Stimulated activated memory B cell treated with anti-CD40 and anti-IgM and Interleukin-4, amounts not matched to agents 10 μg/mL and 1 μg/mL and 100 μg/mL, for 72 hours (primary cell): ENCODE data around the gene ARMC2.

Experiments used
- ATAC-seq: fragments of 150-1000 bp; cut with Tn5 transposase; 2 replicates; pipeline ENCODE4 v1.10.0; 2021
- H3K27ac Mint-ChIP-seq: one replicate; pipeline ENCODE4 v1.8.0; 2022; ENCODE audit warnings: mild to moderate bottlenecking, mixed read lengths
- H3K27me3 Mint-ChIP-seq: one replicate; pipeline ENCODE4 v1.8.0; 2022; ENCODE audit warnings: mixed read lengths
- H3K36me3 Mint-ChIP-seq: one replicate; pipeline ENCODE4 v1.8.0; 2022; ENCODE audit warnings: mixed read lengths
- H3K4me1 Mint-ChIP-seq: one replicate; pipeline ENCODE4 v1.8.0; 2022; ENCODE audit warnings: mixed read lengths
- H3K4me3 Mint-ChIP-seq: one replicate; pipeline ENCODE4 v1.8.0; 2022; ENCODE audit warnings: mild to moderate bottlenecking, moderate library complexity, mixed read lengths
- H3K9me3 Mint-ChIP-seq: one replicate; pipeline ENCODE4 v1.8.0; 2022; ENCODE audit warnings: mixed read lengths

Gene ARMC2

GRCh38 chr6:108848116-108848868 is at the start of gene ARMC2:
TSS of gene ARMC2 (plus strand) at chr6:108848422. CDS start at chr6:108854268, 5,846 bp downstream.
- H3K4me1 Mint-ChIP-seq = peaks cover 15% of the 10 kb centered on the region
- peak within 1 kb of the TSS; percentile 83 for H3K4me3 Mint-ChIP-seq
- no peaks in the 10 kb centered on the region for H3K27me3 Mint-ChIP-seq
- H3K27ac Mint-ChIP-seq = peak within 1 kb of the TSS; percentile 75
- H3K9me3 Mint-ChIP-seq = no peaks in the 10 kb centered on the region
- no peaks in the 10 kb centered on the region for H3K36me3 Mint-ChIP-seq
- ATAC-seq = peak; percentile 98

- Mint-ChIP-seq H3K27ac (no peak overlapping the region), H3K36me3 (no peaks in the 10 kb centered on the region), H3K4me1 (peaks cover 17% of the 10 kb centered on the region), H3K4me3 (no peak overlapping the region), H3K27me3 (peaks cover 15% of the 10 kb centered on the region), H3K9me3 (no peaks in the 10 kb centered on the region)
- no peak for ATAC-seq
Measured at GRCh38 chr6:108798670-108799353, 49.4 kb upstream of the ARMC2 start.

GRCh38 chr6:108799354-108799717 is 48.9 kb upstream of the ARMC2 start:
- H3K36me3 Mint-ChIP-seq = no peaks in the 10 kb centered on the region
- H3K9me3 Mint-ChIP-seq = no peaks in the 10 kb centered on the region
- peaks cover 15% of the 10 kb centered on the region for H3K27me3 Mint-ChIP-seq
- H3K27ac Mint-ChIP-seq = no peak overlapping the region
- H3K4me1 Mint-ChIP-seq = peaks cover 17% of the 10 kb centered on the region
- no peak overlapping the region for H3K4me3 Mint-ChIP-seq
- no peak for ATAC-seq

DNA sequence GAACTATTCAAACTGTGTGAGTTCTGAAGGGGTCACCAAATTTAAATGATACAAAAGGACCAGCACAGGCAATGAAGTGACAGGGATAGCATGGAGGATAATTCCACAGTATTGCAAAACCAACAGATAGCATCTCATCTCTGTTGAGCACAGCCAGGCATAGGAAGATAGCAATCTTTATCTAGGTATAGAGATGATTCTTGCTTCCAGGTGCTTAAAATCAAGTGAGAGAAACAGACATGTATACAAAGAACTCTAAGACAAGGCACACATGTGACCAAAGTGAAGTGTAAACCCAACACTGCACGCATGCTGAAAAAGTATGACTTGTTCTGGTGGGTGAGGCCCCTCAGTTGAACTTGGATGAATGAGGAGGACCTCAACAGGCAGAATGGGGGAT is 48.4 kb upstream of the ARMC2 start:
- H3K4me3 Mint-ChIP-seq = no peak overlapping the region
- H3K27me3 Mint-ChIP-seq = peaks cover 15% of the 10 kb centered on the region
- peaks cover 17% of the 10 kb centered on the region for H3K4me1 Mint-ChIP-seq
- H3K9me3 Mint-ChIP-seq = no peaks in the 10 kb centered on the region
- ATAC-seq = no peak
- H3K27ac Mint-ChIP-seq = no peak overlapping the region
- H3K36me3 Mint-ChIP-seq = no peaks in the 10 kb centered on the region

DNA sequence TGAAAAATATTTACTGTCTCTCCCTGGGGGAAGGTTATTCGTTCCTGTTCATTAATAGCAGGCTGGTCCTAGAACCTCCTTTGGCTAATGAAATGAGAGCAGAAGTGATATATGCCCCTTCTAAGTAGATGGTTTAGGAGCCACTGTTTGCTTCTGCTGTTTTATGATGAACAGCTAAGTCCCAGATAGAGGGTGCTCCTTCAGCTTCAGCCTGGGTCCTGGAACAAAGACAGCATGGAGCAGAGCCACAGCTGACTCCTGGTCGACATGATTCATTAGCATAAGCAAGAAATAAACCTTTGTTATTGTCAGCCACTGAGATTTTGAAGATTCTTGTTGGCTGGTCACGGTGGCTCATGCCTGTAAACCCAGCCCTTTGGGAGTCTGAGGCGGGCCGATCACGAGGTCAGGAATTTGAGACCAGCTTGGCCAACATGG is 47.8 kb upstream of the ARMC2 start:
- Mint-ChIP-seq H3K4me3 (no peak overlapping the region), H3K36me3 (no peaks in the 10 kb centered on the region), H3K9me3 (no peaks in the 10 kb centered on the region), H3K27me3 (peaks cover 15% of the 10 kb centered on the region), H3K4me1 (peaks cover 22% of the 10 kb centered on the region), H3K27ac (no peak overlapping the region)
- ATAC-seq = no peak

- ATAC-seq = no peak
- Mint-ChIP-seq H3K36me3 (no peaks in the 10 kb centered on the region), H3K9me3 (no peaks in the 10 kb centered on the region), H3K4me3 (no peak overlapping the region), H3K27me3 (peaks cover 15% of the 10 kb centered on the region), H3K4me1 (peaks cover 25% of the 10 kb centered on the region), H3K27ac (no peak overlapping the region)
Measured at GRCh38 chr6:108801366-108801765, 46.9 kb upstream of the ARMC2 start.

DNA sequence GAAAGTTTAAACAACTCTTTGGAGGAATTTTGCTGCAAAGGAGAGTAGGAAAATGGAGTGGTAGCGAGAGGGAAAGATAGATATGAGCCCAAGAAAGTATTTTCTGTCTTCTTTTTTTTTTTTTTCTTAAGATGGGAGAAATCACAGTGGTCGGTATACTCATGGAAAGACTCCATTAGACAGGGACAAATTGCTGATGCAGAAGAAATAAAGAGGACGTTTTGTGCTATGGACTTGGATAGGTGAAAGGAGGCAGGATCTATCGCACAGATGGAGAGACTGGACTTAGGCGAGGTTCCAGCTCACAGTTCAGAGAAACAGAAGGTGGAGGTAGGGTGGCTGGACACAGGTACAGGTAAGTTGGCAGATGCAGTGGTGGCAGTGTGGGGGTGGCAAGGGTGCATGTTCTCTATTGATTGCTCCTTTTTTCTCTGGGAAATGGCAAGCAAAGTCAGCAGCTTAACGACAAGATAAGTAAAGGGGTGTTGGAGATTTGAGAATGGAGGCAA is 44.2 kb upstream of the ARMC2 start:
- Mint-ChIP-seq H3K4me3 (no peak overlapping the region), H3K36me3 (no peaks in the 10 kb centered on the region), H3K4me1 (peaks cover 15% of the 10 kb centered on the region), H3K27ac (no peak overlapping the region), H3K9me3 (no peaks in the 10 kb centered on the region), H3K27me3 (peaks cover under 1% of the 10 kb centered on the region)
- ATAC-seq = no peak

- Mint-ChIP-seq H3K27ac (peak overlapping the region; percentile 47), H3K4me1 (peaks cover 15% of the 10 kb centered on the region), H3K36me3 (no peaks in the 10 kb centered on the region), H3K4me3 (no peak overlapping the region), H3K9me3 (no peaks in the 10 kb centered on the region), H3K27me3 (no peaks in the 10 kb centered on the region)
- no peak for ATAC-seq
Measured at GRCh38 chr6:108804956-108805355, 43.3 kb upstream of the ARMC2 start.

GRCh38 chr6:108805611-108806167 is 42.5 kb upstream of the ARMC2 start:
- no peaks in the 10 kb centered on the region for H3K36me3 Mint-ChIP-seq
- peak overlapping the region; percentile 47 for H3K27ac Mint-ChIP-seq
- ATAC-seq = peak; percentile 82
- no peaks in the 10 kb centered on the region for H3K27me3 Mint-ChIP-seq
- H3K4me1 Mint-ChIP-seq = peaks cover 15% of the 10 kb centered on the region
- H3K4me3 Mint-ChIP-seq = no peak overlapping the region
- no peaks in the 10 kb centered on the region for H3K9me3 Mint-ChIP-seq

DNA sequence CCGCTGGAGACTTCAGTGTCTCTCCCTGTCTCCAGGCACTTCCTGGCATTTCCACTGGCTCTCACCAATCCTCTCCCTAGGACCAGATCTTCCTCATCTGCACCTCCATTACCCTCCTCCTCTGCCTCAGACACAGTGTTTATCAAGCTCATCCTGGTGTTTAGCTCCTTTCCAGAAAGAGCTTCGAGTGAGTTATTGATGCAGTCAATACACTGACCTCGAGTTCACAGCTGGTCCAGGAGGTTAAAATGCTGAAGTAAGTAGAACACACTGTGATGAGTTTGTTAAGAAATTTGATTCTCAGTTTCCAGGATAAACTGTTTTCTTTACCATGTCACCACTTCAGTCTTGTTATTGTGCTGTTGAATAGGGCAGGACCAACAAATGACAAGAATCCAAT is 42.1 kb upstream of the ARMC2 start:
- ATAC-seq = peak; percentile 3
- no peaks in the 10 kb centered on the region for H3K36me3 Mint-ChIP-seq
- no peaks in the 10 kb centered on the region for H3K27me3 Mint-ChIP-seq
- H3K4me3 Mint-ChIP-seq = no peak overlapping the region
- H3K9me3 Mint-ChIP-seq = no peaks in the 10 kb centered on the region
- H3K4me1 Mint-ChIP-seq = peaks cover 15% of the 10 kb centered on the region
- peak overlapping the region; percentile 47 for H3K27ac Mint-ChIP-seq

- ATAC-seq = no peak
- H3K9me3 Mint-ChIP-seq = no peaks in the 10 kb centered on the region
- H3K4me1 Mint-ChIP-seq = peaks cover 15% of the 10 kb centered on the region
- no peak overlapping the region for H3K4me3 Mint-ChIP-seq
- H3K27me3 Mint-ChIP-seq = no peaks in the 10 kb centered on the region
- H3K36me3 Mint-ChIP-seq = no peaks in the 10 kb centered on the region
- no peak overlapping the region for H3K27ac Mint-ChIP-seq
Measured at GRCh38 chr6:108806665-108807064, 41.6 kb upstream of the ARMC2 start.

DNA sequence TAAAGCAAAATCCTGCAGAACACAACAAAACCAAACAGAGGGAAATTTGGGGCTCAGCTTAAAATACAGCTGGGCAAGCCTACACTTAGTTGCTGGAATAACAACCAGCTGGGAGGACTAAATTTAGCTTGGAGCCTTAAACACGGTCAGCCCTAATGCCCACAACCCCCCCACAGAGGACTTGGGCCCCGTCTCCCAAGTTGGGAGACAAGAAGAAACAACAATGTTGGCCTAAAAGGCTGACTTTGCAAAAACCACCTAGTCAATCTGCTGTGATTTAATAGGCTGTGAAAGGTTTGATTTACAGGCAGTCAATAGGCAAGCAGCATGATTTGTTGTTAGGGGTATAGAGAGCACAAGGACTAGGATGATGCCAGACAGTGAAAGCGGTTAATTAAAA is 40.3 kb upstream of the ARMC2 start:
- H3K36me3 Mint-ChIP-seq = no peaks in the 10 kb centered on the region
- H3K27ac Mint-ChIP-seq = no peak overlapping the region
- no peaks in the 10 kb centered on the region for H3K27me3 Mint-ChIP-seq
- no peak overlapping the region for H3K4me3 Mint-ChIP-seq
- peaks cover 15% of the 10 kb centered on the region for H3K4me1 Mint-ChIP-seq
- no peaks in the 10 kb centered on the region for H3K9me3 Mint-ChIP-seq
- ATAC-seq = no peak

- Mint-ChIP-seq H3K4me1 (peaks cover 15% of the 10 kb centered on the region), H3K27me3 (no peaks in the 10 kb centered on the region), H3K4me3 (no peak overlapping the region), H3K36me3 (no peaks in the 10 kb centered on the region), H3K27ac (no peak overlapping the region), H3K9me3 (no peaks in the 10 kb centered on the region)
- ATAC-seq = no peak
Measured at GRCh38 chr6:108809211-108809610, 39.0 kb upstream of the ARMC2 start.

DNA sequence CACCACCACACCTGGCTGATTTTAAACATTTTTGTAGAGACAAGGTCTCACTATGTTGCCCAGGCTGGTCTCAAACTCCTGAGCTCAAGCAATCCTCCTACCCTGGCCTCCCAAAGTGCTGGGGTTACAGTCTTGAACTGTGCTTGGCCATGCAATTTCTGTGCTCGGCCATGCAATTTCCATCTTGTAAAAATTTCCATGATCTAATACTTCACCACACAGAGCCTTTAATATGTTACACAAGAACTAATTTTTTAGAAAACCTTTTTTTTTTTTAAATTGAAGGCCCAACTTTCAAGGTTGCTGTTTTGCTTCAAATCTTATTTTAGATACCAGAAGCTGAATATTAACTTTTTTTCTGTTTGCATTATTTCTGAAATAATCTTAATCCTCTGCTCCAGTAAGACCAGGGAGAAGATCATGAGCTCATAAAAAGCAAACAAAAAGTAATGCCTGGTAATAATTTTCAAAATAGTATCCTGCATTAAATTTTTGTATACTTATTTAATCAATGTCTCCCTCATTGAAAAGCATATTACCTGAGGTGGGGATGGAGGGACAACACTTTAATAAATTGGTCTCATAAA is 38.1 kb upstream of the ARMC2 start:
- H3K27me3 Mint-ChIP-seq = no peaks in the 10 kb centered on the region
- peaks cover 13% of the 10 kb centered on the region for H3K4me1 Mint-ChIP-seq
- H3K36me3 Mint-ChIP-seq = no peaks in the 10 kb centered on the region
- ATAC-seq = no peak
- no peak overlapping the region for H3K27ac Mint-ChIP-seq
- no peaks in the 10 kb centered on the region for H3K9me3 Mint-ChIP-seq
- no peak overlapping the region for H3K4me3 Mint-ChIP-seq

DNA sequence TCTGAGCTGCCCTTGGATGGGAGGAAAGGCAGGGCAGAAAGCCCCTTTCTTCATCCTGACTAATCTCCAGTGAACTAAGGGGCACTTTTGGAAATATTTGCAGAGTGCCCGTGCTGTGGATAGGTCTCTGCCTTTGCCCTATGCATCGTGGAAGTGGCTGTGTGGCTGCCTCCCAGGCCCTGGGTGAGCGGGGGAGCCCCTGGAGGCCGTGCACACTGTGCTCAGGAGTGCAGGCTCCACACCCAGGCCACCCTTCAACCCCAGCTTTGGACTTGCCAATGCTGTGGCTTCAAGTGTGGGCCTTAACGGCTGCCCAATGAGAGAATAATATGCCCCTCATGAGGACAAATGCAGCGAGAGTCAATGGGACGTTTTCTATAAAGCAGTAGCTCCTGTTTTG is 36.7 kb upstream of the ARMC2 start:
- Mint-ChIP-seq H3K27me3 (peaks cover 7% of the 10 kb centered on the region), H3K4me1 (no peaks in the 10 kb centered on the region), H3K4me3 (no peak overlapping the region), H3K36me3 (no peaks in the 10 kb centered on the region), H3K9me3 (no peaks in the 10 kb centered on the region), H3K27ac (no peak overlapping the region)
- no peak for ATAC-seq
